Activated CD8-positive, alpha-beta memory T cell treated with anti-CD3 and anti-CD28 coated beads, Interleukin-2, amount 50 U/mL, for 1 hour (primary cell): ENCODE measurements around the gene HTRA1.

Source experiments
- DNase-seq: peaks from one replicate; pipeline ENCODE4 v3.0.0-alpha.2; 2020; ENCODE audit errors: extremely low read depth

The HTRA1 gene

DNA sequence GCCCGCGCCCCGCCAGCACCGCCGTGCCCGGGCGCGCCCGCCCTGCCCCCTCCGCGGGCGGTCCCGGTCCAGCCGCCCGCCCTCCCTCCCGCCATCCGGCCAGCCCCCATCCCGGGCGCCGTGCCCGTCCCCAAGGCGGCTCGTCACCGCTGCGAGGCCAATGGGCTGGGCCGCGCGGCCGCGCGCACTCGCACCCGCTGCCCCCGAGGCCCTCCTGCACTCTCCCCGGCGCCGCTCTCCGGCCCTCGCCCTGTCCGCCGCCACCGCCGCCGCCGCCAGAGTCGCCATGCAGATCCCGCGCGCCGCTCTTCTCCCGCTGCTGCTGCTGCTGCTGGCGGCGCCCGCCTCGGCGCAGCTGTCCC lies at the start of gene HTRA1:
TSS of gene HTRA1 (plus strand) at position 187 of the 362 bp plus-strand sequence. CDS start at position 287, 100 bp downstream.
- no peak for DNase-seq

DNA sequence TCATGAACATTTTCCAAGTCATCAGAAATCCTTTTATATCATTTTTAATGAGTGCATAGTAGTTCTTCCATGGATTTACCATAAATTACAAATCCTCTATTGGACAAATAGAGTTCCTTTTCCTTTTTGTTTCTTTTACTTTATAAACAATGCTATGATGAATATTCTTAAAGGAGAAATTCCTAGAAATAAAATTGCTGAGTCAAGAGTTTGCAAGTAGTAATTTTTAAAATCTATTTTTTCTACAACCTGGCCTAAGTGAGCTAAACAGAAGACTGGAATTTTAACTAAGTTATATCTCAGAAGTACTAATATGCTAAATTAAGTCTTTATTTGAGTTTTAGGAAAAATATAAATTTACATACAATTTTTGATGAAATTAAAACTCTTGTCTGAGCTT lies 48.0 kb upstream of the HTRA1 start:
- DNase-seq, result no peak

DNA sequence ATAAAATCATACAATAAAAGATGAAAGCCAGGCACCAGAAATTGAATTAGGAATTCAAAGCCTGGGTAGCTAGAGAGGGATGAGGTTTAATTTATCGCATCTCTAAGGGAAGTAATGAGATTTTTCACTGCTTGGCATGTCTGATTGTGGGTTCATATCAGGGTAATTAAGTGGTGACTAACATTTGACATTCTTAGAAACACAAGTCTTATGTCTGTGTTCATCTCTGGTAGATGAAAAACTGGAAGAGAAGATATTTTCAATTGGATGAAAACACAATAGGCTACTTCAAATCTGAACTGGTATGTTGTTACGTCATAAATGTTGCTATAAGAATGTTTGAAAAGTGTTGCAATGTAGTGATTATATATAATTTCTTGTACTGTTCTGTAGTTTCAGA lies 43.7 kb upstream of the HTRA1 start:
- no peak for DNase-seq

DNA sequence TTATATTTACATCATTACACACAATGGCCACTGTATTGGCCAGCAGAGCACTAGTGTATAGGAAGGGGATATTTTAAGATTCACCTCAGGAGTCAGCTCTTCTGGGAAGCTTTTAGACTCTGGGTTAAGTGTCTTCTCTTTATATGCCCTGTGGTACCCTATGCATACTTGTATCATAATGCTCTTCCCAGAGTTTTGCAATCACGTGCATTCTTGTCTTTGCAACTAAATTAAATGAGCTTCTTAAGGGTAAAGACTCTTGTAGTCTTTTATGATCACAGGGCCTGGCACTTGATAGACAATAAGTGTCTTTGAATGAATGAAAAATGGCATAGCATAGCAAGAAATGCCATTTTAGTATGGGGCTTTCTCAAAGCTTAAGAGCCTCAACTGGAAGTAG lies 42.3 kb upstream of the HTRA1 start:
- DNase-seq, result no peak

DNA sequence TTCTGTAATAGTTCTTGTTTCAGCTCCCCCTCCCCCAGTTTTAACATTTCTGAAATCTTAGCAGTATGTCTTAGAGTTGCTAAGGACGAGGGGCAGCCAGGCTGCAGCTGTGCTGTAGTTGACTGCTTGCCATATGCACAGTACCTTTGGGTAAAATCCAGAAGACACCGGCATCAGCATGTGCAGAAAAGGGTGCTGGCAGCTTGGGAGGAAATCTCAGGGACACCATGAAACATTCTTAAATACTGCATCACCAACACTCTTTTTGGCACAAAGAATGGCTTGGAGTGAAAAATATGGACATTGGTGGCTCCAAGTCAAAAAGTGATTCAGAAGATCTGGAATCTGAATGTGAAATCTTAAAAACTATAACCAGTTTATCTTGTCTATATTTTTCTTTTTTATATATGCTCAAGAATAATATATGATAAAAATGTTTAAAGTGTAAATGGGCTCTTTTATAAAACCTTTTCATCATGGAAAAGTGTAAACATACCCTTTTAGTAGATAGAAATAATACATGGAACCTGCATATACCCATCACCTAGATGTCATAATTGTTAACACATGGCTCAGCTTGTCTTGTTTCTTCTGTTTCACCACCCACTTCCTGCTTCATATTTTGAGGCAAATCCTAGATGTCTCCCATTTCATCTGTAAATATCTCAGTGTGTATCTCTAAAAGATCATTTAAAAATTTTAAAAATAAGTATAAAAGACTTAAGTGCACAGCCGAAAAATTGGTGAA lies 41.3 kb upstream of the HTRA1 start:
- no peak for DNase-seq

DNA sequence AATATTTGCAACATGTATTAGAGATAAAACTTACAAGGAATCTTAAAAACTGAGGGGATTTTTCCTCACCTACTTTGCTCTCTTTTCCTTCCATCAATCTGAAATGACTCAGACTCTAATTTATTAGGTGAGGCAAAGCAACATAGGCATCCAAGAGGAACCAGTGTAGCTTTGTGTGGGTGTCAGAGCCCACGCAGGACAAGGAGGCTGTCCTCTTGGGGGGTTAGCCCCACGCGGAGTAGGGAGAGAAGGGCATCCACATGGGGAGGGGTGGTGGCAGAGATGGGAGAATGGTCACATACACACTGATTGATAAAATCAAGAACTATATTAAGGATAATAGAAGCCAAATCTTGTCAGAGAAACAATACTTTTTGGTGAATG lies 40.7 kb upstream of the HTRA1 start:
- DNase-seq, result no peak

DNA sequence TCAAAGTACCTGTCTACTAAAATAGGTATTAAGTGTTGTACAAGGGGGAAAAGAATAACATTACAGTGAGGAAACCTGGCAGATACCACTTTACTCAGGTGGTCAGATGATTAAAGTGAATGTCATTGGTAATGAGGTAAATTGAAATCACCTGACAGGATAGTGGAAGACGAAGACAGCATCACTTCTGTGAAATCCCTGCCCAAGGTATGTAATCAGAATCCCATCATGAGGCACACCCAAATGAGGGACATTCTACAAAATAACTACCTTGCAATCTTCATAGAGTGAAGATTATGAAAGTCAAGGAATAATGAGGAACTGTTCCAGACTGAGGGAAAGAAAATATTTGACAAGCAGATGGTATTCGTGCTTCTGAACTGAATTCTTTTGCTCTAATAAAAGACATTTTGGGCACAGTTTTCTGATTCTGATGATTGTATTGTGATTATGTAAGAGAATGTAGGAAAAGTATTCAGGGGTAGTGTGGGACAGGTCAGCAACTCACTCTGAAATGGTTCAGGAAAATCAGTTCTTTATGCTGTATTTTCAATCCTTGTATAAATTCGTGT lies 40.2 kb upstream of the HTRA1 start:
- no peak for DNase-seq

DNA sequence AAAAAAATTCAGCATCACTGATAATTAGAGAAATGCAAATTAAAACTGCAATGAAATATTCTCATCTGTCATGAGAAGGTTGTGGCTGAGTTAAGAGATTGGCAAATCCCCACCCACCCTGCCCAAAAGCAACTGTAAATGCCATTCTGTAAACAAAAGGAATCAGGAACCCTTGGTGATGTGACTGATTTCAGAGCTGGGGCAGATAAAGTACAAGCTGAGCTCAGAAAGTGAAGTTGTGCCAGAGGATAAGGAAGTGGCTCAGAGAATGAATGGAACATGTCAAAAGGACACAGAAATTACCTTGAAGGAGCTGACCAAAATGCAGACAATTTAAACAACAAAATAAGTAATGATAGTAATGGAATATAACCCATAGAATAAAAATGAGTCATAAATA lies 39.6 kb upstream of the HTRA1 start:
- no peak for DNase-seq

DNA sequence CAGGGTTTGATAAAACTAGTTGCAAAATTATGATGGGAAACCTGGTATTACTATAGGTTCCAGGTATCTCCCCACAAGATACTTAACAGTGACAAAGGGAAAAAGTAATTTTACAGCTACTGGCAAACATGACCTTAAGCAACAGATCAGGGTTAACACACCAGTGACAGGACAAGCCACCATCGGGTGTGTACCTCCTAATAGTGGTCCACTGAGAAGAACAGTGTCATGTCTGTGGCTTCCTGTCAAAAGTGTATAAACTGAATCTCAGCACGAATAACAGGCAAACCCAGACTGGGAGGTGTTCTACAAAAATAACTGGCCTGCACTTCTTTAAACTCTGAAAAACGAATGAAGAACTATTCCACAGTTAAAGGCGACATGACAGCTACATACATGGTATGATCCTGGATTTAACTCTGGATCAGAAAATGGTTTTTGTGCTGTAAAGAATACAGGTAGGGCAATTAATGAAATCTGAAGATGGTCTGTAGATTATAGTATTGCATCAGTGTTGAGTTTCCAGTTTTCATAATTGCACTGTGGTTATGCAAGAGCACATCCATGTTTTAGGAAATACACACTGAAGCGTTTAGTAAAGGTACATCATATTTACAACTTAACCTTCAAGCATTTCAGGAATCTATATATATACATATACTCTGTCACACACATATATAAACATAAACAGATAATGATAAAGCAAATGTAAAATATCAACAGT lies 38.9 kb upstream of the HTRA1 start:
- no peak for DNase-seq

DNA sequence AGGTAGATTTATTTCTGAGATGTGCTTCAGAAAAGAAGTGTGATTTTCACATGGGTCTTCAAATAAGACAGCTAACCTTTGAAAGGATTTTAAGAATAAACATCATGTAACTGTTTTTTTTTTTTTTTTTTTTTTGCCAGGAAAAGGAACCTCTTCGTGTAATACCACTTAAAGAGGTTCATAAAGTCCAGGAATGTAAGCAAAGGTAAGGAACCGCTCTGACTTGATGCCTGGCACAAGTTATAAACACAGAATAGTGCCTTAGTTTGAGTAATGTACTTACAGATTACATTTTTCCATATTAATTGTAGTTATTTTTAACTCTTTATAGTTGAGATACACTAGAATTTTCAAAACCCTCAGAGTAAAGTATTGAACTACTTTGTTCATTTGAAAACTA lies 37.3 kb upstream of the HTRA1 start:
- DNase-seq, result no peak

DNA sequence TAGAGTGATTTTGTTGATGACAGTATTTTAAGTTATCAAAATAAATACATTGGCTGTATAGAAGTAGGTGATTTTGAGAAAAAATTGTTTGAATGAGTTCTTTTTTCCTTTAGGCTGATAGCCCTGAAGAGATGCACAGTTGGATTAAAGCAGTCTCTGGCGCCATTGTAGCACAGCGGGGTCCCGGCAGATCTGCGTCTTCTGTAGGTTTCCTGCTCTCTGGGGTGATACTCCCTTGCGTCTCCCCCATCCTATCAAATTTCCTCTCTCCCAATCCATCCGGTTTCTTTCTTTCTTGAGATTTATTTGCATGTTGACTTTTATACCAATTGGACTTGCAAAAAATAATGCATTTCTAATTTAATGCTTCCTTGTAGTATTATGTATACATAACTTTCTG lies 34.5 kb upstream of the HTRA1 start:
- DNase-seq, result no peak

DNA sequence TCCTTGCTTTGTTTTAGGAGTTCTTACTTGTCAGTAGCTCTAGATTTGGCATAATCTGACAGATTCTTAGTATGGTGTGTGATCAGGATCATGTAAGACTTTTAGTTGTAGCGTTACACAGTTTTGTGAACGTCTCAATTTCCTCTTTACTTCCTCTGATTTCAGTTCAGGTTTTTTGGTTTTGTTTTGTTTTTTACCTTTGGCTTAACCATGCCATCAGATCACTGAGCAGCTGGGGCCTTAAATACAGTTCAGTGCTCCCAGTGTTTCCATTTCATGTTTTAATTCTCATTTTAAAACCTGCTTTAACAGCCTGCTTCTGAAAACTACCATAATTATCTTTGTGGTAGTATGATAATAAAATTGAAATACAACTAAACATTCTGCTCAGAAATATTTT lies 34.1 kb upstream of the HTRA1 start:
- DNase-seq, result no peak

DNA sequence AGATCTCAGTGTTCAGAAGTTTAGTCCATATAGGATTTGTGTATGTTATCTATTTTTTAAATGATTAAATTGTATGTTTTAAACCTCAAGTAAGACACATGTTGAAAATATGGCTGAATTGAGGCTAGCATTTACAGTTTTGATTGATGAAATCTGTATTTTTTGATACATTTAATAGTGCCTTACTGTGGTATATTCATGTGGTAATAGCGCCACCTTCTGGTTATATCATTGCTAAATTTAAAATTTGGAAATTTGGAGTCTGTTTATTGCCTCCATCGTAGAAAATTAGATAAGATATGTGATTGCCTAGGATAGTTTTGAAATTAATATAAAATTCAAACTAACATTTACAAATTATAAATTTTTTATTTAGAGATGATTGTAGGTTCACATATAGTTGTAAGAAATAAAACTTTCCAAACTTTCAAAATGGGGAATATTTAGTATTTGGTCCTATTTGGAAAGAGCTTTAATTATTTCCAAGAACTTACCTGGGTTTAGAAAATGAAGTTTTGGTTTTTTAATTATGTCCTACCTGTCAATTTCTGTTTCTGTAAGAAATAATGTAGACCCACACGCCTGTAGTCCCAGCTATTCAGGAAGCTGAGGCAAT lies 26.0 kb upstream of the HTRA1 start:
- no peak for DNase-seq

DNA sequence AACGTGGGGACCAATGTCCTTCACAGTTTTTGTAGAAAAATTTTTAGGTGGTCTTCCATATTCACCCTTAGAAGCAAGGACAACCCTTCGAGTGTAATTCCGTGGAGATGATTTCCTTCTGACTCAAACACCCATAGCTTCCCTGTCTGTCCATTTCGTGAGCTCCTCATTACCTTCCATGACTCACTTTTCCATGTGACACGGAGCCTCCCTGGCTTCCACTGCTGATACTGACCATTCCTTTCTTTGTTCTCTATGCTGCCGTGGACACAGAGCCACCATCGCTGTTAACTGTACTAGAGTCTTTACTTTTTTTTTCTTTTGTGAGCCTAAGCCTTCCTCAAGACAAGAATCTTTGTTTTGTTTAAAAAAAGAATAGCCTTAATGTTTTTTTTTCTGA lies 19.4 kb upstream of the HTRA1 start:
- no peak for DNase-seq

DNA sequence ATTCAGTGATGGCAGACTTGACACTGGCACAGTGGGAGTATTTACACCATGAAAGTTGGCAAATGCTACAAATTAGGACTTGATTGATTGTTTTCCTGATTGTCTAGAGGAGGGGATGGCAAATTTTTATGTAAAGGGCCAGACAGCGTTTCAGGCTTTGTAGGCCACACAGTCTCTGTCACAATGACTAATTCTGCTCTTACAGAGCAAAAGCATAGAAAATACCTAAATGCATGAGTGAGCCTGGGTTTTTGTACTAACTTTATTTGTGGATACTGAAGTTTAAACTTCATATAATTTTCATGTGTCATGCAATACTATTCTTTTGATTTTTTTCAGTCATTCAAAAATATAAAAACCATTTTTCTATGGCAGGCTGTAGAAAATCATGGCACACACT lies 15.9 kb upstream of the HTRA1 start:
- DNase-seq, result no peak

DNA sequence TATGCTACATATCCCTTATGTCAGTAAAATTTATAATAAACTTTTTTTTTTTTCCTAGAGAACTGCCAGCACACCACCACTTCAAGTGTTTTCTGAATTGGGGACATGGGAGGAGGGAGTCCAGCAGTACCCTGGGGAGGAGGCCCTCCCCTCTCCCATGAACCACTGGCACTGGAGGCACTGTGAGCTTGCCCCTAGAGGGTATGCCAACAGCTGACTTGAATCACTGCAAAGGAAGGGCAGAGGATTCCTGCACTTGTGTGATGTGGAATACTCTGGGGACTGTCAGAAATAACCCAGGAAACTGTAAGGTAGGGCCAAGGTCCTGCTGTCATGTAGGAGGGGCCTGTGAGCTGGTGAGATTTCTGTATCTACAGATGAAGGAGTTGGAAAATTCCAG lies 15.4 kb upstream of the HTRA1 start:
- DNase-seq, result no peak

DNA sequence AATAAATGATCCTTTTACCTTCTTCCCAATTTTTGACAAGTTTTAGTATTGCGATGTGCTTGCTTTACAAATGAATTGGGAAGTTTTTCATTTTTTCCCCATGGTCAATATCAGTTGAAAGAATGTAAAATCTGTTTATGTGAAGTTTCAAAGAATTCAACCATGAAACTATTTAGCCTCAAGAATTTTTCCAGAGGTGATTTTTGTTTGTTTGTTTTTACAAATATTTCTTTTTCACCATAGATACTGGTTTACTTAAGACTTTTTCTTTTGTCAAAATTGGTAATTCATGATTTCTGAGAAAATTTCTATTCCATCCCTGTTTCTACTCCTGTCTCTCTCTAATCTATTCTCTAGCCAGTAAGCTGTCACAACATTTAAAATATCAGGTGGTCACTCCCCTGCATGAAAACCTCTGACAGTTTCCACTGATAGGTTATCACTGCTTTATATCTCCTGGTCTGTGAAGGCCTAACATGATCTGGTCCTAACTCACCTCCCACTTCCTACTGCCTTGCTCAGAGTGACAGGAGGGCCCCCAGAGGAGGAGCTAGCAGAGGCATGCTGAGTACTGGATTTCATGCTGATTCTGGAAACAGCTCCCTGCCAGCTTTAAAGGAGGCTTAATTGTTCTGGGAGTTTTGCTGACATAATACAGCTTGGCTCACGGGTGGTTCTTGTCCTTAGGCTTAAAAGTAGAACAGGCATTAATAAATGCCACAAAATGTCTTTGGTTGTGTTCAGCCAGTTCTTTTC lies 14.5 kb upstream of the HTRA1 start:
- no peak for DNase-seq

DNA sequence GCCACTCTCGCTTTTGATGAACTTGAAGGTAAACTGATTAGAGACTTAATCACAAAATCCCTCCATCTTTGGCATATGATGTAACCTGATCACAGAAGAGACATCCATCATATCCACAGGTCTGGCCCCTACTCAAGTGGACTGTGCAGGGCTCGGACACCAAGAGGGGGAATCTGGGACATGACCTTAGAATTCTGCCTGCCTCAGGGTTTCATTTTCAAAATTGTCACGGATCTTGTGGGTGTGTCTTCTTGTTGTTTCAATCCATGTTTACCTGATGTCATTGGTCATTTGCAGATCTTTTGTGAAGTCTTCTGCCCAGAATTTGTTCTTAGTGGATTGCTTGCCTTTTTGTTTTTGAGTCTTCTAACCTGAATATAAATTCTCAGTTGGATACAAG lies 12.8 kb upstream of the HTRA1 start:
- DNase-seq, result no peak

DNA sequence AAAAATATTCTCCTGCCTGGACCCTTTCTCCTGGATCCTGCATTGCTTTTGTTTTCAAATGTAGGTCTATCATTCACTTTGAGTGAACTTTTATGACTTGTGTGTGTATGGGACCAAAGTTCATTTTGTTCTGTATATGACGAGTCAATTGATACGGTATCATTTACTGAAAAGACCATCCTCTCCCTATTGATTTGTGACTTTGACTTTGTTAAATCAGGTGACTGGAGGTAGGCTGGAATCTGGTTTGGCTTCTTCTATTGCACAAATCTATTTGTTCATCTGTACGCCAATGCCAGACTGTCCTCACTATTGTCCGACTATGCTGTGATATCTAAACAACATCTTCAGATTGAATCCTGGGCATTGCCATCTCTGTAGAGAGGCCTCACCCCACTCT lies 12.2 kb upstream of the HTRA1 start:
- no peak for DNase-seq

DNA sequence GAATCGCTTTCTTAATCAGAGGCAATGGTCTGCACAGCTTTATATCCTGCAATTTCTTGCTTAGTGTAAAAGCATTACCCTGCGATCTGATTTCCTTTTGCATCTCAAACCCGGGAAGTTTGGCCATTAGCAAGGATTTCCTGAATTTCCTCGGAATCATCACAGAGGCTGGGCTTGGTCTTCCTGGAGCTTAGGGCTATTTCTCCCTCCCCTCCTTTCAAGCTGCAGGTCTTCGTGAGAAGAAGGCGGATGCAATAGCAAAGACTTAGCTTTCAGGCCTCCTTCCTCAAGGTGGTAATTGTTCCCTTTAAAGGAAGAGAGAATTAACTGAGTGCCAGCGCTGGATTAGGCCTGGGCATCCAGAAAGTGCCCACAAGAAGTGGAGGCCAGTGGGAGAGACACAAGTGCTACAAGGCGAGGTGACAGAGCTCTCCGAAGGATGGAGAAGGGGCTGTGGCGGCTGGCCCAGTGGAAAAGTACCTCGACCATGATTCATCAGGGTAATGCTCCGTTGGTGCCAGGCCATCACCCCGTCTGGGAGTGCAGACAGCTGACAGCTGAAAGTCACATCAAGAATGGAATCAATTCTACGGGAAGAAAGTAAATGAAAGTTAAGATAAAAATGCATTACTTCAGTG lies 10.9 kb upstream of the HTRA1 start:
- no peak for DNase-seq

DNA sequence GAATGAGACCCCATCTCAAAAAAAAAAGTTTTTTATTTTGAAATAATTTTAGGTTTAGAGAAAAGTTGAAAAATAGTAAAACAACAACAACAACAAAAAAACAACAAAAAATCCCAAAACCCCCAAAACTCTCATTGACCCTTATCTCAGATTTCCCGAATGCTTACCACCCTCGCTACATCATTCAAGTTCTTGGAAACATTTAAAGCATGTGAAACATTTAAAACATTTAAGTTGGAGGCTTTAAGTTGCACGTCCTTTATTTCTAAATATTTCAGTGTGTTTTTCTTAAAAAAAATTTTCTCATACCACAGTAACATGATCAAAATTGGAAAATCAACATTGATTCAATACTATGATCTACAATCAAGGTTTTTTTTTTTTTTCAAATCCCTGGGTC lies 7.3 kb upstream of the HTRA1 start:
- DNase-seq, result no peak

DNA sequence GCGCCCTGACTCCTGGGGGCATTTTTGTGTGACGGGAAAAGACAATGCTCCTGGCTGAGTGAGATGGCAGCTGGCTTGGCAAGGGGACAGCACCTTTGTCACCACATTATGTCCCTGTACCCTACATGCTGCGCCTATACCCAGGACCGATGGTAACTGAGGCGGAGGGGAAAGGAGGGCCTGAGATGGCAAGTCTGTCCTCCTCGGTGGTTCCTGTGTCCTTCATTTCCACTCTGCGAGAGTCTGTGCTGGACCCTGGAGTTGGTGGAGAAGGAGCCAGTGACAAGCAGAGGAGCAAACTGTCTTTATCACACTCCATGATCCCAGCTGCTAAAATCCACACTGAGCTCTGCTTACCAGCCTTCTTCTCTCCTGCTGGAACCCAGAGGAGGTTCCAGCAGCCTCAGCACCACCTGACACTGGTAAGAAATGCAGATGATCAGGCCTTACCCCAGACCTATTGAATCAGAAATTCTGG lies 6.7 kb upstream of the HTRA1 start, which contains the start of gene ARMS2:
TSS of gene ARMS2 (plus strand) at position 51 of the 478 bp plus-strand sequence. CDS start at position 126, 75 bp downstream.
- DNase-seq, result no peak
